ENCODE data around the gene KMT2D. TPM values are rescaled to one million over a fixed set of nuclear protein-coding genes. Genes with fewer than 3 reads are reported as not detected.

The KMT2D gene, protein sequence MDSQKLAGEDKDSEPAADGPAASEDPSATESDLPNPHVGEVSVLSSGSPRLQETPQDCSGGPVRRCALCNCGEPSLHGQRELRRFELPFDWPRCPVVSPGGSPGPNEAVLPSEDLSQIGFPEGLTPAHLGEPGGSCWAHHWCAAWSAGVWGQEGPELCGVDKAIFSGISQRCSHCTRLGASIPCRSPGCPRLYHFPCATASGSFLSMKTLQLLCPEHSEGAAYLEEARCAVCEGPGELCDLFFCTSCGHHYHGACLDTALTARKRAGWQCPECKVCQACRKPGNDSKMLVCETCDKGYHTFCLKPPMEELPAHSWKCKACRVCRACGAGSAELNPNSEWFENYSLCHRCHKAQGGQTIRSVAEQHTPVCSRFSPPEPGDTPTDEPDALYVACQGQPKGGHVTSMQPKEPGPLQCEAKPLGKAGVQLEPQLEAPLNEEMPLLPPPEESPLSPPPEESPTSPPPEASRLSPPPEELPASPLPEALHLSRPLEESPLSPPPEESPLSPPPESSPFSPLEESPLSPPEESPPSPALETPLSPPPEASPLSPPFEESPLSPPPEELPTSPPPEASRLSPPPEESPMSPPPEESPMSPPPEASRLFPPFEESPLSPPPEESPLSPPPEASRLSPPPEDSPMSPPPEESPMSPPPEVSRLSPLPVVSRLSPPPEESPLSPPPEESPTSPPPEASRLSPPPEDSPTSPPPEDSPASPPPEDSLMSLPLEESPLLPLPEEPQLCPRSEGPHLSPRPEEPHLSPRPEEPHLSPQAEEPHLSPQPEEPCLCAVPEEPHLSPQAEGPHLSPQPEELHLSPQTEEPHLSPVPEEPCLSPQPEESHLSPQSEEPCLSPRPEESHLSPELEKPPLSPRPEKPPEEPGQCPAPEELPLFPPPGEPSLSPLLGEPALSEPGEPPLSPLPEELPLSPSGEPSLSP (N-terminal part only)
- polyA plus RNA-seq (2014; cell fraction: cytosol; rRNA removed), result 19.0 and 23.0 TPM in 2 replicates
- 28.8 and 36.1 TPM in 2 replicates for polyA plus RNA-seq (2014; cell fraction: nucleus; rRNA removed)

DNA sequence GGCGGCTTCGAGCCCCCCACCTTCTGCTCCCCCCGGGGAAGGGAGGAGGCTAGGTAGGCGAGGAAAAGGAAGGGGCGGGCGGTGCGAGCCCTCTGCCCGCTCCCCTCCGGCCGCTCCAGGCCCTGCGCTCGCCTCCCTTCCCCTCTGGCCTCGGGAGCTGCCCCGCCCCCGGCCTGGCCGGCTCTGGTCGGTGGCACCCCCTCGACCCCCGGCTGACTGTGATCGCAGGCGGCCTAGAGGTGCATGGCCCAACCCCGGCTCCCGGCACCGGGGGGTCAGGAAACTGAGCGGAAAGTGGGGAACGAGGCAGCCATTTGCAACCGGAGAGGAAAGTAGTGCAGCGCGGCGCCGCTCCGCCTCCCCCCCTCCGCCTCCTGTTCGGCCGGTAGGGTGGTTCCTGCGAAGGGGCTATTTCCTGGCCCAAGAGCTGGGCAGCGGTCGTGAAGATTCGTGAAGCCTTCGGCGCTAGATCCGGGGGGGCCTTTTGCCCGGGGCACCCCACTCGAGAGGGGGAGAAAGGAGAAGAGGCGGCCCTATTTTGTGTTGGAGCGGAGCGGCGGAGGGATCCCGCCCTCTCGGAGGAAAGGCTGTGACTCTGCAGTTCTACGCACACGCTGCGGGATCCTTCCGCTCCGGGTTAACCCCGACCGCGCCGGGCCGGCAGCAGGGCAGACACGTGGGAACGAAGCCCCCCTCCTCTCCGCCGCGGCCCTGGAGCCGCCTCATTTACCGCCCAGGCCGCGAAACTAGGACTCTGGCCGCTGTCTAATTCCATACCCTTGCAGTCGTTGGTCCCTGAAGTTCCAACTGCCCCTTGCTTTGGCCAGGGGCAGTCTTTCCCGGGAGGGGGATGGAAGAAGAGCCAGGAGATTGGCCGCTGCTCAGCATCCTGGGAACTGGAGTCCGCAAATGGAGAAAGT, at the start of gene KMT2D:
Gene KMT2D (minus strand): TSS at position 558 of the 920 bp plus-strand sequence. CDS start 5,470 bp downstream, outside the sequence.
- peak; percentile 96 for DNase-seq (ENCODE audit: low spot score)

DNA sequence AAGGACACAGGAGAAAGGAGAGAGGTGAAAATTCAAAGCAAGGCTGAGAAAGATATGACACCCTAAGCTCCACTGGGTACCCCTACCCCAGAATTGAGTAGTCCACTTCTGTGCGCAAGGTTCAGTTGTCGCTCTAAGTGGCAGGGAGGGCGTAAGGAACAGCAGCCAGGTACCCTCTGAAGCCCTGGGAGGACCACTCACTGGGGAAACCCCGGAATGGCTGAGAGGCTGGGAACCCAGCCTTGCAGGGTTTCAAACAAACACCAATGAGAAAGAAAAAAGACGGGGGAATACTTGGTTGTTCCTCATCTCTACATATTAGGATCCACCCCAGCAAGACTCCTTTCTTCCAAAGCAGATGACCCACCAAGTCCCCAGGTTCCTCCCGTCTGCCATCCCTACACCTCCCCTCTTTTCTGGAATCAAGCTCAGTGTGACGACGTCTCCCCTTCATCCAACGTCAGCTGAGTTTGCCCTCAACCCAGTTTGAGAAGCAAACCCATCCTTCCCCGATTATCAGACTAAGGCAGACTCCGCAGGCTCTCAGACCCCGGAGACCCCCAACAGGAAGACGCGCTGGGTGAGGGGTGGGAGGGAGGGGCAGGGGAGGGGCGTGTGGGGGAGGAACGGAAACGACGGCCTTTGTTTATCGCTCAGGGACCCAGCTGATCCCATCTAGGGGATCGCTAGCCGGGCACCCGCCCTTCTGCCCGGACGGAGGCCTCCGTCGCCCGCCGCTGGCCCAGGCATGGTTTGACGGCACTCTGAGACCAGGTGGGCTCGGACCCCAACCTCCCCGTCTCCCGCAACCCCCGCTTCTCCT, 49.3 kb upstream of the KMT2D start:
- no peak for DNase-seq (ENCODE audit: low spot score)

DNA sequence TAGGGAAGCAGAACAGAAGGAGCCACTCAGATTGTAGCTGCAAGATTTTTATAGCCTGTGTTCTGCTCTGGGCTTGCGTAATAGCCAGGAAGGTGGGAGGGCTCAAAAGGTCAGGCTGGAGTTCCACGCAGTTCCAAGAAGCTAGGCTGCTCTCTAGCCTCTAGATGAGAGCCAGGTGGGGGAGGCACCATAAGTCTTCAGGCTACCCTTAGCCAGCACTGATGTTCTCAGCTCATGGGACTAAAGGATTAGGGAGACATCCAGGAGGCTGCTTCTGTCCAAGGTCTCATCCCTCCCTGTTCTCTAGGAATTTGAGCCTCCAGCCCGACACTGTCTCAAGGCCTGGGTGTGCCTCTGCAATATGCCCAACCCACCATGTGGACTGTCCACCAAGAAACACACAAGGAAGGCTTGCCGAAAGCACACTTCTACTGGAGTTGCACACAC, 48.4 kb upstream of the KMT2D start:
- no peak for DNase-seq (ENCODE audit: low spot score)

DNA sequence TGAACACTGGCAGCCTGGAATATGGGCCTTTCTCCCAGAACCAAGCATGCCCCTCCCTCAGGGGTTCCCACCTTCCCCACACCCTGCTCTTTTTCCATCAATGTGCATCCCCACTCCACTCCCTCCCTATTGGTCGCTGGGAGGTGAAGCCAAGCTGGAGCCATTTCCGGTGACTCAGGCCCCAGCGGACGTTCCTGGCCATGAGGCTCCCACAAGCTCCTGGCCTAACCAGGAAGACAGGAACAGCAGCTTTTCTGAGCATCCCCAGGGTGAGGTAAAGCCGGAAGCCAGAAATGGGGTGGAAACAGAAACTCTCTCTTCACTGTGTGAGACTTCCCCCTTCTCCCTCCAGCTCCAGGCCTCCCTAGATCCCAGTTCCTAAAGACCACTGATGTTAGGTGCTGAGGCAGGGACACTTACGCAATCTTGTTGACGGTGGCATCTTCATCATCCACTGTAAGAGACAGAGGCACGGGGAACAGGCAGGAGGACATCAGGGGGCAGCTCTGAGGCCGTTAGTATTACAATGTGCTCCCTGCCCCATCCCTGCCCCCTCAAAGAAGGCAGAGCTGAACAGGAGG, 45.0 kb upstream of the KMT2D start:
- no peak for DNase-seq (ENCODE audit: low spot score)

DNA sequence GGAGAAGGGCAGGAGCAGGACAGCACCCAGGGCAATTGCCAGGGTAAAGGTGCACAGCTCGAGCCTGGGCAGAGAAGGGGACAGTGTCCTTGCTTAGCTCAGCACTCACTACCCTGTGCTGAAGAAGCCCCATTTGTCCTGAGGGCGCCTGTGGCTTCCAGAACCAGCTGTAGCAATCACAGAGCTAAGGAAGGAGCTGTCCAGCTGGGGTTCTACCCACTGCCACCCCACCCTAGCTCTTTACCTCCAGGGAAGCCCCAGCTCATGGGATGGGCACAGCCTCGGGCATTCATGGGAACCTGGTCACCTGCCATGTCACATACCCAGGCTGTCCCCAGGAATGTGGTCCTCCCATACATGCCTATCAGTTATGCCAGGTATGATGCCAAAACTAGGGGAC, 44.2 kb upstream of the KMT2D start:
- no peak for DNase-seq (ENCODE audit: low spot score)

DNA sequence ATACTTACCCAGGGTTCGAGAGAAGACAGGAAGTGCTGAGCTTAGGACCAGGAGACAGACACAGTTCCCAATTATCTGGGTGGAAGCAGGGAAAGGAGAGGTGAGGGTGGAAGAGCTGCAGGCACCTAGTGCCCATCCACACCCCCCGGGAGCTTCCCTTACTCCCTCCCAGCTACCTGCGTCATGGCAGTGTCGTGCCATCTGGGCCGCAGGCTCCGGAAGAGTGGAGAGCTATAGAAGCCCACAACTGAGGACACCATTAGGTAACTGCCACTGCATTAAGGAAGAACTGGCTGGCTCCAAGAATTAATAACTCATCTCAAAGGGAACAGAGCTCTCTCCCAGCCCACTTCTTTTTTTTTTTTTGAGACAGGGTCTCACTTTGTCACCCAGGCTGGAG, 39.8 kb upstream of the KMT2D start:
- no peak for DNase-seq (ENCODE audit: low spot score)

DNA sequence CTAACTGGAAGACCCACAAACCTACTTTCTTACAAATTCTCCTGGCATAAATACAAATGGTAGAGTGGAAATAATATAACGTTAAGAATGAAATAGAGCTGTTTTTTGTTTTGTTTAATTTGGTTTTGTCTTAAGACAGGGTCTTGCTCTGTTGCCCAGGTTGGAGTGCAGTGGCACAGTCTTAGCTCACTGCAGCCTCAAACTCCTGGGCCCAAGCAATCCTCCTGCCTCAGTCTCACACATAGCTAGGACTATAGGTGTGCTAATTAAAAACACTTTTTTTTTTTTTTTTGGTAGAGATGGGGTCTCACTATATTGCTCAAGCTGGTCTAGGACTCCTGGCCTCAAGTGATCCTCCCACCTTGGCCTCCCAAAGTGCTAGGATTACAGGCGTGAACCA, 38.1 kb upstream of the KMT2D start:
- DNase-seq (ENCODE audit: low spot score), result no peak

DNA sequence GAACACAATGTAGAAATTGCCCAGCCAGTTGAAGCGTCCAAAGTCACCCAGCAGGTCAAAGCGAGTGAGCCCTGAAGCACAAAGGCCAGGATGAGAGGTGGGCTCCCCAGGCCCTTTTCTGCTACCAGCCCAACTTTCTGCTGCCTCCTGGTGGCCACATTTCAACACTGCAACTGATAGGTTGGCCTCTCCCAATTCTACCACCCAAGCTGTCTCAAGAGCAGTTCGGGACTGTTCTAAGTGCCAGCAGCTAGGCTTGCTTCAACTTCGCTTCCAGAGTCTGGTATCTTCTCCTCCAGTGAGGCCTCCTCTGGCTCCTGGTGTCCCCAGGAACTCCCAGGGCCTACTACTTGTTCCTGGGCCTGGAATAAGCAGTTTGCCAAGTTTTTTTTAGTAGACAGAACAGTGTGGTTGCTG, 37.4 kb upstream of the KMT2D start:
- DNase-seq (ENCODE audit: low spot score), result peak; percentile 58

DNA sequence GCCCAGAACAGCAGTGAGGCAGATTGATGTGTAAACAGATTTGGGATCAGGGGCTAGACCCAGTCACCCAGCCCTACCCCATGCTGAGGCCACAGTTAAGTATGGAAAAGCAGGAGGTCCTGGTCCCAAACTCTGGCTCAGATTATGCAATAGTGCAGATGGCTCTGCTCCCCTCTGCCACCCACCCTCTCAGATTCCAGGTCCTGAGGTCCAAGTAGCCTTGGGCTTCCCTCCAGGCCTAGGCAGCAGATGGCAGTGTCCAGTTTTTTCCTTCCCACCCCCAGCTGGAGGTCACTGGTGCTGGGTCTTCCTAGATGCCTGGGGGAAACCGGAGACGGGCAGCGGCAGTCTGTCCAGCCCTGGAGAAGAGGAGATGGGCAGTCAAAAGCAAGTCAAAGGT, 36.8 kb upstream of the KMT2D start:
- DNase-seq (ENCODE audit: low spot score), result no peak

DNA sequence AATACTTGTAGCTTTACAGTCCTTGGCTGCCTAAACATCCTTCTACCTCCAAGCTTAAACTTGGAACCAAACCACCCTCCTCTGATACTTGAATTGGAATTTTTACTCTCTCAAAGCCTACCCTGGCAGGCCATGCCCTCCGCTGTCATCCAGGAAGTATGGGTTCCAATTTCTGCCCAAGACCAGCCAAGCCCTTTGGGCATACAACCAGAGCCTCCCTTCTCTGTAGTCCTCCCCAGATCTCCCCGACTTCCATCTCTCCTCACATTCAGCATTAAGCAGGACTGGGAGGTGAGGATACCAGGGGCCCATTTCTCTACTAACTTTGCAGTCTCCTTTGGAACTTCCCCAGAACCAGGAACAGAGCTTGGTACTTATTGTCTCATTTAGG, 34.4 kb upstream of the KMT2D start:
- no peak for DNase-seq (ENCODE audit: low spot score)

DNA sequence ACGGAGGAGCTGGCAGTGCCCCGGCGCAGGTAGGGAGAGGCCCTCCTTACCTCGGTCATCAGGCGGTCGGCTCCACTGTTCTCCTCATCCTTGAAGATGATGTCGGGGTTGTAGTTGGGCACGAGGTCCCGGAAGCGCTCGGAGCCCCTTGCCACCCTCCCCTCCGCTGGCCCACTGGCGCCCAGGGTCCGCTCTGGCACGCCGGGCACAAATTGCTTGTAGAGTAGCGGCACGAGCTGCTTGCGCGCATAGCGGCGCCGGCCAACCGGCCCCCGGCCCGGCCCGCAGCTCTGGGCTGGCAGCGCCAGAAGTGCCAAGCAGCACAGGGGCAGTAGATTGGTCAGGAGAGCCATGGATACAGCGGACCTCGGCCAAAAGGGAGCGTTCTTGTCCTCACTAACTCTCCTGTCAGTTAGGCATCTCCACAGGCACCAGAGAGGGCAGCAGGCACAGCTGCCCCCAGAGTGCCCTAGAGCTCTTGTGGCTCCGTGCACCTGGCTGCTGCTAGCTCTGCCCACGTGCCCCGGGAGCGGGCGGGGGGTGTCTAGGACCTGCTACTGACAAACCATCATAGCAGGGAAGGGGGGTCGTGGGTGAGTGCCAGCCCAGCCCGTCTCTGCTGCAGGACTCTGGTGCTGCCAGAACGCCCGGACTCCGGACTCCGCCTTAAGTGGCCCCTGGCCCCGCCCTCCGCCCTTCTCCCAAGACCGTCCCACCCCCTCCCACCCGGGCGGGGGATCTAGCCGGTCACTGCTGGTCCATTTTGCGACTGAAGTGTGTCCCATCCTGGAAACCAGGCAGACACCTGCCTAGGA, 33.8 kb upstream of the KMT2D start, which contains the start of gene DHH:
Gene DHH (minus strand): TSS at position 642 of the 815 bp plus-strand sequence. CDS start 289 bp downstream, at position 353.
- no peak for DNase-seq (ENCODE audit: low spot score)

DNA sequence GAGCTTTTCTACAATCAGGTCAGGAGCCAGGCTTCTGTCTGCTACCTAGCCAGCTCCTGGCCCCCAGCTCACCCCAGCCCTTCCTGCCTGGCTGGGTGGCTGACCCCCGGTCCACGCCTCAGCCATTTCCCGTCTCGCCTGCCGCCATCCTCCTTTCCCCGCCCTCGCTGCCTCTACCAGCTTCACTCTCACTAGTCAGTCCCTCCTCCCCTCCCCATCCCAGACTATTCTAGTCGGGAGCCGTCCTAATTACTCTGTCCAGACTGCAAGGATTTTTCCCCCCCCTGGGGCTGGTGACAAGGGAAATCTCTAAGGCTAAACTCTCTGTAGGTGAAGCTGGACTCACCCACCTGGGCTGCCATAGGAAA, 33.2 kb upstream of the KMT2D start:
- DNase-seq (ENCODE audit: low spot score), result no peak

DNA sequence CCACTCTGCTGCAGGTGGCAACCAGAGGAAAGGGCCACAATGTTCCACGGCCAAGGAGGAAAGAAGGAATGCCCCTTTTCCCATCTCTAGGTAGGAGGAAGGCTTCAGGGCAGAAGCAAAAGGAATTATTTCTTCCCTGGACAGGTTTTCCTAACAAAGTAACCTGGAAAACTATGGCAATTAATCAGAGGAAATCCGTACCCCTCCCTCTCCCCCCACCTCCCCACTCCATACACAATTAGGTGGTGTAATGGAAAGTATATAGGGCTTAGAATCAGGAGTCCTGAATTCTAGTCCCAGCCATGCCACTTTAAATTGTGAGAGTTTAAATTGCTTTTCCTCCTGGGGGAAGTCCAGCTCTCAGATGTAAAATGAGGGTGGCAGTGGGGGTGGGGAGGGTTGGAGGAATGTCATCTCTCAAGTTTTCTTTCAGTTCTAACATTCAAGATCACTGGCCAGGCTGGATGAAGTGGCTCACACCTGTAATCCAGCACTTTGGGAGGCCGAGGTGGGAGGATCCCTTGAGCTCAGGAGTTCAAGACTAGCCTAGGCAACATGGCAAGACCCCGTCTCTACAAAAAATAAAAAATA, 32.3 kb upstream of the KMT2D start:
- DNase-seq (ENCODE audit: low spot score), result no peak

DNA sequence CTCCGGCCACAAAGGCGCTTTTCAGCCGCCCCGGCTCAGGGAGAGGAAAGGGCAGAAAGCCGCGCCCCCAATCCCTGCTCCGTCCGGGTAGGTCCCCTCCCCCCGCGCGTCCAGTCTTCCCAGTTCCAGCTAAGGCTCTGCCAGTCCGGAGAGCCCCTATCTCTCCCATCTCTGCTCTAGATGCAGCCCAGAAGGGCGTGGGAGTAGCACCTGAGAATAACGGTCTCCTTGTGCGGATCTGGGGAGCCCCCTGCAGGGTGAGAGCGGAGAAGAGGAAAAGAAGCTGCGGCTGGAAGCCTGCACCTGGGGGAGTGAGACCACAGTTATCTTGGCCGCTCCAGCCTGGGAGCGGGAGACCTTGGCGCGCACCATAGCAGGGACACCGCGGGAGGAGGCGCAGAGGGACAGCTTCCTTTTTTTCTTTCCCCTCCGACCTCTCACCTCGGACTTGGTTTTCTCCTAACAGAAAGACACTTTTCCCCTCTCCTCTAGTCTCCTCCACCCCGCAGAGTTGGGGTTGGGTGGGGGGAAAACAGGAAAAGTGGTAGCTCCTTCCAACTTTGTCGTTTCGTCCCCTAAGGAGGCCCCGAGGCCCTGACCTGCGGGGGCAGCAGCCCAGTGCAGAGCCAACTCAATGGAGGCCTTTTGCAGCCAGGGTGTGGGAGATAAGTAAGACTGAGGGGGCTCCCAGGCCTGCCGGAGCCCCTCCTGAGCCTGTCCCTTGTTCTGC, 31.7 kb upstream of the KMT2D start:
- peak; percentile 74 for DNase-seq (ENCODE audit: low spot score)

DNA sequence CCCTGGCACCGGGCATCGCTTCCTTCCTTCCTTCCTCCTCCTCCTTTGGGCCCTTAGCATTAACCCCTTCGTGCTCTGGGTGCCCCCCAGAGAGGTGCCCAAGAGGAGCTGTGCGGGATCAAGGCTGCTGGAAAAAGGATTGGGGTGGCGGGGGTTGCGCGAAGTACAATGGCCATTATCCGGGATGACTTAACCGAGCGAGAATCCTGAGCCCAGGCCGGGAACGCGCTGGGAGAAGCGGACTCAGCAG, 31.2 kb upstream of the KMT2D start:
- no peak for DNase-seq (ENCODE audit: low spot score)

DNA sequence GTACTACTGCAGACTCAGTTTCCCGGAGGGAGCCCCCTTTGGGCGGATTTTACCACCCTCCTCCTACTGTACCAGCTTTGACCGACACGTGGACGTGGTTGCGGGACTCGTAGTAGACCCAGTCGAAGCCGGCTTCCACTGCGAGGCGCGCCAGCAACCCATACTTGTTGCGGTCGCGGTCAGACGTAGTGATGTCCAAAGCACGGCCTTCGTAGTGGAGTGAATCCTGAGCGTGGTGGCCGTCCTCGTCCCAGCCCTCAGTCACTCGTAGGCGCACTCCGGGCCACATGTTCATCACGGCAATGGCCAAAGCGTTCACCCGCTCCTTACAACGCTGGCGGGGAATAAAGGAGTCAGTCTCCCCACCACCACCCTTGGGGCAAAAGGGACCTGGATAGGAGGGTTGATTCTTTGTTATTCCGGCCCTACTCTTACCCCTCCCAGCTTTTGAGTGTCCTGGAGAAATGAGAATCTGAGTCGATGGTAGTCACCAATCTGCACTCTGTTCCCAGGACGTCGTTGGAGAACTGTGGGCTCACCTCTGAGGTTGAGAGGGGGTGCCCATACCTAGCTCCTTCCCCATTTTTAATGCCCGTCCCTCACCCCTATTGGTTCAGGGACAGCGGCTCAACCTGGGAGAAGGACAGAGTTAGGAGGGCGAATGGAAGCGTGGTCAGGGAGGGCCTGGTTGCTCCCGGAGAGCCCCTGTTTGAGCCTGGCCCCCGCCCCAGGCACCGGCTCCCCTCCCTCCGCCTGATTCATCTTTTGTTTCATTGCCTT, 30.7 kb upstream of the KMT2D start:
- no peak for DNase-seq (ENCODE audit: low spot score)

All from SK-N-DZ (cell line).